ENCODE measurements around the gene PDHB.

- TF ChIP-seq, protein P1, sequence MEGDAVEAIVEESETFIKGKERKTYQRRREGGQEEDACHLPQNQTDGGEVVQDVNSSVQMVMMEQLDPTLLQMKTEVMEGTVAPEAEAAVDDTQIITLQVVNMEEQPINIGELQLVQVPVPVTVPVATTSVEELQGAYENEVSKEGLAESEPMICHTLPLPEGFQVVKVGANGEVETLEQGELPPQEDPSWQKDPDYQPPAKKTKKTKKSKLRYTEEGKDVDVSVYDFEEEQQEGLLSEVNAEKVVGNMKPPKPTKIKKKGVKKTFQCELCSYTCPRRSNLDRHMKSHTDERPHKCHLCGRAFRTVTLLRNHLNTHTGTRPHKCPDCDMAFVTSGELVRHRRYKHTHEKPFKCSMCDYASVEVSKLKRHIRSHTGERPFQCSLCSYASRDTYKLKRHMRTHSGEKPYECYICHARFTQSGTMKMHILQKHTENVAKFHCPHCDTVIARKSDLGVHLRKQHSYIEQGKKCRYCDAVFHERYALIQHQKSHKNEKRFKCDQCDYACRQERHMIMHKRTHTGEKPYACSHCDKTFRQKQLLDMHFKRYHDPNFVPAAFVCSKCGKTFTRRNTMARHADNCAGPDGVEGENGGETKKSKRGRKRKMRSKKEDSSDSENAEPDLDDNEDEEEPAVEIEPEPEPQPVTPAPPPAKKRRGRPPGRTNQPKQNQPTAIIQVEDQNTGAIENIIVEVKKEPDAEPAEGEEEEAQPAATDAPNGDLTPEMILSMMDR (IDR thresholded peaks at IDR 0.05): no peak
- no peak for TF ChIP-seq ZFX (IDR thresholded peaks at IDR 0.05; ENCODE audit: borderline replicate concordance)
Measured at GRCh38 chr3:58434990-58435389, 1.4 kb upstream of the PDHB start.
